ENCODE results near the gene NCKAP5.

Gene NCKAP5

DNA sequence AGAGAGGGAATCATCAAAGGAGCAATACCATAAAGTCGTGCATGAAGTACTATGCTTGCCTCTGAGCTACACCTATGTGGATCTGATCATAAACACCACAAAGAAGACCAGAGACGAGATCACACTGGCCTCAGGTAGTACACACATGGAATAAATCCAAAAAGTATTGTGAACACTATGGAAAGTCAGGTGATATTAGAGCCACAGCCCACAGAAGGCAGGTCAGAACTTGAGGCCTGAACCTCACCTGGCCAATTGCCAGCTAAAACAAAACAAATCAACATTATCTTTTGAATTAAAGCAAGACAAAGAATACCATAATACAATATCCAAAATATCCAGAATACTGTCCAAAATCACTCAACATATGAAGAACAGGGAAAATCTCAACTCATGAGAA lies 371.1 kb downstream of the NCKAP5 start:
- DNase-seq: no peak
- Histone ChIP-seq H3K4me3 (ENCODE audit: low read depth, low read length) (no peak overlapping the region), H3K27ac (no peak overlapping the region), H3K36me3 (replicated peaks) (no peaks in the 10 kb centered on the region), H3K27me3 (replicated peaks) (no peaks in the 10 kb centered on the region)
- in situ Hi-C loops (cut with HindIII; ENCODE audit: low pct_ligation_motif_present, low sequenced_read_pairs): no loop called here
- TF ChIP-seq, protein P1, sequence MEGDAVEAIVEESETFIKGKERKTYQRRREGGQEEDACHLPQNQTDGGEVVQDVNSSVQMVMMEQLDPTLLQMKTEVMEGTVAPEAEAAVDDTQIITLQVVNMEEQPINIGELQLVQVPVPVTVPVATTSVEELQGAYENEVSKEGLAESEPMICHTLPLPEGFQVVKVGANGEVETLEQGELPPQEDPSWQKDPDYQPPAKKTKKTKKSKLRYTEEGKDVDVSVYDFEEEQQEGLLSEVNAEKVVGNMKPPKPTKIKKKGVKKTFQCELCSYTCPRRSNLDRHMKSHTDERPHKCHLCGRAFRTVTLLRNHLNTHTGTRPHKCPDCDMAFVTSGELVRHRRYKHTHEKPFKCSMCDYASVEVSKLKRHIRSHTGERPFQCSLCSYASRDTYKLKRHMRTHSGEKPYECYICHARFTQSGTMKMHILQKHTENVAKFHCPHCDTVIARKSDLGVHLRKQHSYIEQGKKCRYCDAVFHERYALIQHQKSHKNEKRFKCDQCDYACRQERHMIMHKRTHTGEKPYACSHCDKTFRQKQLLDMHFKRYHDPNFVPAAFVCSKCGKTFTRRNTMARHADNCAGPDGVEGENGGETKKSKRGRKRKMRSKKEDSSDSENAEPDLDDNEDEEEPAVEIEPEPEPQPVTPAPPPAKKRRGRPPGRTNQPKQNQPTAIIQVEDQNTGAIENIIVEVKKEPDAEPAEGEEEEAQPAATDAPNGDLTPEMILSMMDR (IDR thresholded peaks at IDR 0.05; ENCODE audit: low read depth, low read length, missing control alignments): no peak

DNA sequence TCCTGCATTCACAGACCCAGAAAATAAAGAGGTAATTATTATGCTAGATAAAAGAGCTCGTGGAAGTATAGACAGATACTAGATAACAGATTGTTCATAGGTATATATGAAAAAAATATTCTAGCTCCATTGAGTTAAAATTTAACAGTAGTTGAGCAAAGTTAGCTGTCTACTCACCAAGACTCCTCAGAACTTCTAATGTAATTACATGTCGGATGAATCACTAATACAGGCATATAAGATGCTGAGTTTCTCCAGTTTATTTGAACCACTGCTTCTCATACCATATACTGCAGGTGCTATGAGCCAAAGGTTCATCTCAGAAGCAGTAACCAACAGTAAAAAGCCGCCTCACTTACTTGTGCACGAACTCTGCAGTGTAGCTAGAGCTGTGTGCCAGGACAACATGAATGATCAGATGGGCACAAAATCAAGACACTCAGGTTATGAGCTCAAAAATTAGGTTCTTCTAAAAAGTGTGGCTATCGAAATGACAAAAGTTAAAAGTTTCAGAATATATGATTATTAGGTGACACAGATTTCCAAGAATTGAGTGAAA lies 373.4 kb downstream of the NCKAP5 start:
- in situ Hi-C loops (cut with HindIII; ENCODE audit: low pct_ligation_motif_present, low sequenced_read_pairs): no loop called here
- no peak overlapping the region for H3K27ac ChIP-seq
- H3K4me3 ChIP-seq (ENCODE audit: low read depth, low read length): no peak overlapping the region
- no peaks in the 10 kb centered on the region for H3K27me3 ChIP-seq (replicated peaks)
- DNase-seq: no peak
- no peaks in the 10 kb centered on the region for H3K36me3 ChIP-seq (replicated peaks)
- TF ChIP-seq, protein P1 (IDR thresholded peaks at IDR 0.05; ENCODE audit: low read depth, low read length, missing control alignments): no peak

DNA sequence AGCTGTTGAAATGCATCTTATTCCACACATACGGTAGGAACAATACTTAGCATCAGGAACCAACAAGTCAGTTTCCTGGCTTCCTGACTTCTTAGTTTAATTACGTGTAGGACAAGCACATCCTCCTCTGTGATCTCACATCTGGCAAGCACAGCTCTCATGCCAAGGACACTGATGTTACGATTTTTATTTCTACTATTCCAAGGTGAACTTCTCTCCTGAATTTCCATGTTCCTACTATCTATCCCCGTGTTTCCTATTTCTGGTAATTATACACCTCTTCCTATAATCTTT lies 374.0 kb downstream of the NCKAP5 start:
- TF ChIP-seq, protein P1 (IDR thresholded peaks at IDR 0.05; ENCODE audit: low read depth, low read length, missing control alignments): no peak
- H3K36me3 ChIP-seq (replicated peaks): no peaks in the 10 kb centered on the region
- no peak overlapping the region for H3K27ac ChIP-seq
- in situ Hi-C loops (cut with HindIII; ENCODE audit: low pct_ligation_motif_present, low sequenced_read_pairs): no loop called here
- H3K4me3 ChIP-seq (ENCODE audit: low read depth, low read length): no peak overlapping the region
- no peaks in the 10 kb centered on the region for H3K27me3 ChIP-seq (replicated peaks)
- DNase-seq: no peak

DNA sequence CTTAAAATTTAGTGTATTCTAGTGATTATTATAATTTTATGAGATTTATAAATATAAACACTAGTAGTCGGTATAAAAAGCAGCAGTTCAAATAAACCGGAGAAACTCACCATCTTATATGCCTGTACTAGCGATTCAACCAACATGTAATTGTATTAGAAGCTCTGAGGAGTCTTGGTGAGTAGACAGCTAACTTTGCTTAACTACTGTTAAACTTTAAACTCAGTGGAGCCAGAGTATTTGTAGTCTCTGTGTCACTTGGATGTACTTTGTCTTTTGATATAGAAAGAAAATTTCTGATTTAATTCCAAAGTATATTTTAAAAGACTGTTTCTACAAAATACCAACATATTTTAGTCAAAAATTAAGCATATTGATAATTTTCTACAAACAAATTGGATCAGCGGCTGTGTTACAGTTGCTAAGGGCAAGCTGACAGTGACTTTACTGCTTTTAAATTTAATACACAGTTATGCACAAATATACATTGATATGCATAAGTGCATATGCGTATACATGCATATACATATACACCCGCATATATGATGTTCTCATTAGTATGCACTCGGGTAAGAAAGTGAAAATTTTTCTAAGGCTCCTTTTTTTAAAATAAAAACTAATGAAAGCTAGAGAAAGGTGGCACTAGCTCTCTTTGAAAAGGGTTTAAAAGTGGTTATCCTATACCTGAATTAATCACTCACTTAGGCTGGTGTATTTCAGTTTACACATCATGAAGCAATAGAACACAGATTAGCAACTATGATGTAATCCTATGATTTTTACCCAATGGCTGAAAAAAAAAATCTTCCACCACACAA lies 374.5 kb downstream of the NCKAP5 start:
- in situ Hi-C loops (cut with HindIII; ENCODE audit: low pct_ligation_motif_present, low sequenced_read_pairs): no loop called here
- Histone ChIP-seq H3K27me3 (replicated peaks) (no peaks in the 10 kb centered on the region), H3K4me3 (ENCODE audit: low read depth, low read length) (no peak overlapping the region), H3K27ac (no peak overlapping the region), H3K36me3 (replicated peaks) (no peaks in the 10 kb centered on the region)
- TF ChIP-seq, protein P1 (IDR thresholded peaks at IDR 0.05; ENCODE audit: low read depth, low read length, missing control alignments): no peak
- no peak for DNase-seq

DNA sequence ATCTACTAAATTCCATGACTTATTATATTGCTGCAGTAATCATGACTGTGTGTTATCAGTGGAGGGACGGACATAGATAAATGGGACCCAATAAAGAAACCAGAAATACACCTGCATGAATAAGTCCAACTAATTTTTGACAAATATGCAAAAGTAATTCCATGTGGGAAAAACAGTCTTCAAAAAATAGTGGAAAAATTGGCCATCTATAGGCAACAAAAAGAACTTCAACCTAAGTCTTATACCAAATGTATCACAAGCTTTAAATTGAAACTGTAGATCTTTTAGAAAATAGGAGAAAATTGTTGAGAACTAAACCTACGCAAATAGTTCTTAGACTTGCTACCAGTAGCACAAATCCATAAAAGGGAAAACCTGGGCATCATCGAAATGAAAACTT lies 376.2 kb downstream of the NCKAP5 start:
- in situ Hi-C loops (cut with HindIII; ENCODE audit: low pct_ligation_motif_present, low sequenced_read_pairs): no loop called here
- Histone ChIP-seq H3K27me3 (replicated peaks) (no peaks in the 10 kb centered on the region), H3K4me3 (ENCODE audit: low read depth, low read length) (no peak overlapping the region), H3K36me3 (replicated peaks) (no peaks in the 10 kb centered on the region), H3K27ac (no peak overlapping the region)
- DNase-seq: no peak
- TF ChIP-seq, protein P1 (IDR thresholded peaks at IDR 0.05; ENCODE audit: low read depth, low read length, missing control alignments): no peak

DNA sequence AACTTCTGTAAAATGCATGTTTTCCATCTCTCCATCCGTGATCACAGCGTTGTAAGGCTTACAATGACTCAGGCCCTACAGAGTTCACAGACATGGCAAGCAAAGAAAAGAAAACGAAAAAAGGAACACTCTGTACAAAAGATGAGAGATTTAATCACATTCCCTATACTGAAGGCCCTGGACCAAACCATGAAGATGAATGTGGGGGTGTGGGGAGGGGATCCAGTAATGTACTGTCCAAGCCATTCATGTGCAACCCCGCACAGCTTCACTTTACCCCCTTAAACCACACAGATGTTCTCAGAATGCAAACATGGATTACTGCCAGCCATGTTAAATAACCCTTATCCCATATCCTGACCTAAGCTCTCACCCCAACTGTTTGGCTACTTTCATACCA lies 391.1 kb downstream of the NCKAP5 start:
- no peaks in the 10 kb centered on the region for H3K36me3 ChIP-seq (replicated peaks)
- no peaks in the 10 kb centered on the region for H3K27me3 ChIP-seq (replicated peaks)
- H3K27ac ChIP-seq: peak overlapping the region; percentile 59
- TF ChIP-seq, protein P1 (IDR thresholded peaks at IDR 0.05; ENCODE audit: low read depth, low read length, missing control alignments): no peak
- H3K4me3 ChIP-seq (ENCODE audit: low read depth, low read length): no peak overlapping the region
- in situ Hi-C loops (cut with HindIII; ENCODE audit: low pct_ligation_motif_present, low sequenced_read_pairs): no loop called here
- peak; percentile 59 for DNase-seq

All from brain microvascular endothelial cell (primary cell).